Naive B cell (primary cell): ENCODE results near the gene SIRT7. TPM values are rescaled to one million over a fixed set of nuclear protein-coding genes. Genes with fewer than 3 reads are reported as not detected.
A peak's percentile ranks its signal among the peaks of the same experiment; 100 is the strongest.

ENCODE experiments used
- ATAC-seq, 2 donors: fragments of 150-1000 bp; cut with Tn5 transposase; 2 replicates each; pipeline ENCODE4 v1.10.0; 2021; ENCODE audit warnings: low read depth in 2 of 2, mild to moderate bottlenecking in 2 of 2, moderate library complexity in 2 of 2
- DNase-seq: peaks from one replicate; pipeline ENCODE4 v3.0.0; 2022
- H3K27ac Mint-ChIP-seq, 6 donors: one replicate each; pipeline ENCODE4 v1.8.0; 2020 to 2022; ENCODE audit warnings: mild to moderate bottlenecking in 6 of 6, mixed read lengths in 6 of 6, moderate library complexity in 5 of 6, inconsistent platforms in 2 of 6
- H3K27me3 Mint-ChIP-seq, 3 donors: one replicate each; pipeline ENCODE4 v1.8.0; 2021 to 2022; ENCODE audit warnings: mixed read lengths in 3 of 3, mild to moderate bottlenecking in 1 of 3
- H3K36me3 Mint-ChIP-seq, 2 donors: one replicate each; pipeline ENCODE4 v1.8.0; 2020 to 2022; ENCODE audit warnings: mixed read lengths in 2 of 2, inconsistent platforms in 1 of 2, mild to moderate bottlenecking in 1 of 2
- H3K4me1 Mint-ChIP-seq, 3 donors: one replicate each; pipeline ENCODE4 v1.8.0; 2020 to 2022; ENCODE audit warnings: mixed read lengths in 3 of 3, inconsistent platforms in 1 of 3, mild to moderate bottlenecking in 1 of 3, moderate library complexity in 1 of 3
- H3K4me3 Mint-ChIP-seq, 8 donors: one replicate each; pipeline ENCODE4 v1.8.0; 2020 to 2022; ENCODE audit warnings: mild to moderate bottlenecking in 8 of 8, mixed read lengths in 8 of 8, moderate library complexity in 8 of 8, inconsistent platforms in 2 of 8
- H3K9me3 Mint-ChIP-seq, 7 donors: one replicate each; pipeline ENCODE4 v1.8.0; 2020 to 2022; ENCODE audit warnings: mixed read lengths in 7 of 7, mild to moderate bottlenecking in 5 of 7, inconsistent platforms in 2 of 7, moderate library complexity in 1 of 7
- polyA plus RNA-seq, 6 donors: library from polyadenylated mRNA; unstranded; fragments of 300-500 nt; fragmentation: Illumina TruSeq; gene quantifications; one replicate each; pipeline ENCODE4 v1.2.3, GENCODE V29; 2021; ENCODE audit warnings: low read depth in 6 of 6

SIRT7 gene
- polyA plus RNA-seq, 6 donors from 2014 or later, result 23.6 to 41.3 (median 30.6) TPM

GRCh38 chr17:81906476-81907218, 11.3 kb downstream of the SIRT7 start:
- DNase-seq, result no peak
- H3K36me3 Mint-ChIP-seq, result no peaks in the 10 kb centered on the region
- no peak overlapping the region for H3K27ac Mint-ChIP-seq
- H3K4me1 Mint-ChIP-seq, result peaks cover 0 to 2% (median 2%) of the 10 kb centered on the region in 3 donors
- no peak overlapping the region for H3K4me3 Mint-ChIP-seq
- ATAC-seq, result no peak
- no peaks in the 10 kb centered on the region for H3K9me3 Mint-ChIP-seq
- H3K27me3 Mint-ChIP-seq, result peaks cover 0 to under 1% (median 0%) of the 10 kb centered on the region in 3 donors

- Mint-ChIP-seq H3K27me3 (peaks cover 4 to 7% (median 6%) of the 10 kb centered on the region in 3 donors), H3K4me3 (no peak overlapping the region), H3K4me1 (peaks cover 4 to 7% (median 4%) of the 10 kb centered on the region in 3 donors), H3K9me3 (no peaks in the 10 kb centered on the region), H3K27ac (no peak overlapping the region), H3K36me3 (peaks cover under 1 to 3% of the 10 kb centered on the region in 2 donors)
- ATAC-seq (no peak), DNase-seq (no peak)
Observed at GRCh38 chr17:81905993-81906392, 12.0 kb downstream of the SIRT7 start.

GRCh38 chr17:81905424-81905875, 12.5 kb downstream of the SIRT7 start:
- ATAC-seq (no peak), DNase-seq (no peak)
- Mint-ChIP-seq H3K4me3 (no peak overlapping the region), H3K27ac (no peak overlapping the region), H3K9me3 (no peaks in the 10 kb centered on the region), H3K4me1 (peaks cover 6 to 9% (median 8%) of the 10 kb centered on the region in 3 donors), H3K36me3 (peaks cover 5 to 9% of the 10 kb centered on the region in 2 donors), H3K27me3 (peaks cover 7 to 12% (median 12%) of the 10 kb centered on the region in 3 donors)

GRCh38 chr17:81904600-81905423, 13.2 kb downstream of the SIRT7 start:
- DNase-seq (no peak), ATAC-seq (no peak)
- Mint-ChIP-seq H3K4me3 (no peak overlapping the region), H3K4me1 (peaks cover 6 to 8% (median 8%) of the 10 kb centered on the region in 3 donors), H3K27ac (no peak overlapping the region), H3K27me3 (peaks cover 7 to 13% (median 12%) of the 10 kb centered on the region in 3 donors), H3K36me3 (peaks cover 9 to 10% of the 10 kb centered on the region in 2 donors), H3K9me3 (no peaks in the 10 kb centered on the region)

DNA sequence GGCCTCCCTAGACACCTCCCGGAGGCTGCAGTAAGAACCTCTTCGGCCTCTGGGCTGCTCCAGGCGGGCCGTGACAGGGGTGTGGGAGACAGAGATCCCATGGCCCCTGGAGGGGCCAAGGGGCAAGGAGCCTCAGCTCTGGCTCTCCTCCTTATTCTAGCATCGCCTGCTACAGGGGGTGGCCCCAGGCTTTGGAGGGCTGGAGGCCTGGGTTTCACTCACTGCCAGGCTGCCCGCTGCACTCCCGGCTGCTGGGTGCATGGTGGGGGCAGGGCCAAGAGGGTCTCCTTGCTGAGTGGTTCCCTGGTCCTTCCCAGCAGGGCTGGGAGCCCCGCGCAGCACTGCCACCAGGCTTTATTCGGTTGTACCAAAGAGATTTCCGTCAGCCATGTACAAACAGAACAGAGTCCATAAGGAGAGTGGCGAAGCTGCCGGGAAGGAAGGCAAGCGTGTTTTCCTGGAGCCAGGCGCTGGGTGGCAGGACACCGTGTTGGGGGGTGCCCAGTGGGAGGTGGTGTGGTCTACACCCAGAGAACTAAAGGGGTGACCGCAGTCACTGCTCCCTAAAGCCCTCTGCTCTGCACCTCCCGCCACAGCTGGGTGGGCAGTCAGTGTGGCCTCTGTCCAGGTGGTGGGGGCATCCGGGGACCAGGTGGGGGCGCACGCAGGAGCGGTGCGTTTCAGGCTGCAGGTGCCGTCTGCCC, 13.9 kb downstream of the SIRT7 start:
- H3K27ac Mint-ChIP-seq, result peak overlapping the region in 1 of 6 donors; percentile 47
- DNase-seq, result no peak

GRCh38 chr17:81903415-81903831, 14.6 kb downstream of the SIRT7 start:
- H3K4me3 Mint-ChIP-seq, result peak overlapping the region in 2 of 8 donors; percentile 41 to 61
- H3K27me3 Mint-ChIP-seq, result peaks cover 7 to 13% (median 12%) of the 10 kb centered on the region in 3 donors
- peak overlapping the region in 1 of 6 donors; percentile 47 for H3K27ac Mint-ChIP-seq
- peaks cover 6 to 8% (median 8%) of the 10 kb centered on the region in 3 donors for H3K4me1 Mint-ChIP-seq
- H3K9me3 Mint-ChIP-seq, result no peaks in the 10 kb centered on the region
- no peak for ATAC-seq
- peaks cover 9 to 11% of the 10 kb centered on the region in 2 donors for H3K36me3 Mint-ChIP-seq
- no peak for DNase-seq

More for the DNA sequence above, 13.9 kb downstream of the SIRT7 start:
- no peaks in the 10 kb centered on the region for H3K9me3 Mint-ChIP-seq
- peaks cover 6 to 8% (median 8%) of the 10 kb centered on the region in 3 donors for H3K4me1 Mint-ChIP-seq
- ATAC-seq, result no peak
- H3K27me3 Mint-ChIP-seq, result peaks cover 7 to 13% (median 12%) of the 10 kb centered on the region in 3 donors
- peak overlapping the region in 1 of 8 donors; percentile 41 for H3K4me3 Mint-ChIP-seq
- peaks cover 9 to 11% of the 10 kb centered on the region in 2 donors for H3K36me3 Mint-ChIP-seq

- H3K27me3 Mint-ChIP-seq, result peaks cover 7 to 13% (median 12%) of the 10 kb centered on the region in 3 donors
- no peak overlapping the region for H3K27ac Mint-ChIP-seq
- ATAC-seq (peak; percentile 43 to 52), DNase-seq (no peak)
- H3K4me1 Mint-ChIP-seq, result peaks cover 6 to 8% (median 8%) of the 10 kb centered on the region in 3 donors
- peak overlapping the region in 2 of 8 donors; percentile 21 to 53 for H3K4me3 Mint-ChIP-seq
- H3K9me3 Mint-ChIP-seq, result no peaks in the 10 kb centered on the region
- peaks cover 9 to 11% of the 10 kb centered on the region in 2 donors for H3K36me3 Mint-ChIP-seq
Observed at GRCh38 chr17:81902653-81903414, 15.1 kb downstream of the SIRT7 start.

DNA sequence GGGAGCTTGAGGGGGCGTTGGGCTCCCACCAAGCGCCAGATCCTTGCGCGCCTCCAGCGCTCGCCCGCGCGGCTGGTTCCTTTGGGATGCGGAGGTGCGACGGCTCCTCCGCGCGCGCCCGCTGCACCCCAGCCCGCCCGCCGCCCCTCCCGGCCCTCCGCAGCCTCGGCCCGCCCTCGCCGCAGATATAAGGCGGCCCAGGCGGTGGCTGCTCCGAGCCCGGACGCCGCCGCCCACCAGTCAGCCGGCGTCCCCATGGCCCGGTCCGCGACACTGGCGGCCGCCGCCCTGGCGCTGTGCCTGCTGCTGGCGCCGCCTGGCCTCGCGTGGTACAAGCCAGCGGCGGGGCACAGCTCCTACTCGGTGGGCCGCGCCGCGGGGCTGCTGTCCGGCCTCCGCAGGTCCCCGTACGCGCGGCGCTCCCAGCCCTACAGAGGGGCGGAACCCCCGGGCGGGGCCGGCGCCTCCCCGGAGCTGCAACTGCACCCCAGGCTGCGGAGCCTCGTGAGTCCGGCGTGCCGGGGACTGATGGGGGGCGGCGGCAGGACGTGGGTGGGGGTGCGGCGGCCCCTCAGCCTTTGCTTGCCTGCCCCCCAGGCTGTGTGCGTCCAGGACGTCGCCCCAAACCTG, 15.8 kb downstream of the SIRT7 start, which contains the start of gene NPB:
NPB (plus strand) TSS at position 216 of the 630 bp plus-strand sequence; CDS start at position 256, 40 bp downstream.
- H3K4me3 Mint-ChIP-seq, result peak within 1 kb of the TSS; percentile 21 to 65 (median 28)
- ATAC-seq (peak; percentile 56 to 57), DNase-seq (no peak)
- H3K9me3 Mint-ChIP-seq, result no peaks in the 10 kb centered on the region
- H3K27ac Mint-ChIP-seq, result no peak within 1 kb of the TSS
- peaks cover 6 to 8% (median 8%) of the 10 kb centered on the region in 3 donors for H3K4me1 Mint-ChIP-seq
- H3K27me3 Mint-ChIP-seq, result peaks cover 7 to 13% (median 12%) of the 10 kb centered on the region in 3 donors
- peaks cover 9 to 11% of the 10 kb centered on the region in 2 donors for H3K36me3 Mint-ChIP-seq

GRCh38 chr17:81901167-81902022, 16.6 kb downstream of the SIRT7 start:
- no peak for DNase-seq
- H3K36me3 Mint-ChIP-seq, result peaks cover 9 to 11% of the 10 kb centered on the region in 2 donors
- peaks cover 6 to 8% (median 8%) of the 10 kb centered on the region in 3 donors for H3K4me1 Mint-ChIP-seq
- H3K9me3 Mint-ChIP-seq, result no peaks in the 10 kb centered on the region
- no peak overlapping the region for H3K27ac Mint-ChIP-seq
- ATAC-seq, result no peak
- peak overlapping the region; percentile 20 to 82 (median 28) for H3K4me3 Mint-ChIP-seq
- peaks cover 7 to 13% (median 12%) of the 10 kb centered on the region in 3 donors for H3K27me3 Mint-ChIP-seq

DNA sequence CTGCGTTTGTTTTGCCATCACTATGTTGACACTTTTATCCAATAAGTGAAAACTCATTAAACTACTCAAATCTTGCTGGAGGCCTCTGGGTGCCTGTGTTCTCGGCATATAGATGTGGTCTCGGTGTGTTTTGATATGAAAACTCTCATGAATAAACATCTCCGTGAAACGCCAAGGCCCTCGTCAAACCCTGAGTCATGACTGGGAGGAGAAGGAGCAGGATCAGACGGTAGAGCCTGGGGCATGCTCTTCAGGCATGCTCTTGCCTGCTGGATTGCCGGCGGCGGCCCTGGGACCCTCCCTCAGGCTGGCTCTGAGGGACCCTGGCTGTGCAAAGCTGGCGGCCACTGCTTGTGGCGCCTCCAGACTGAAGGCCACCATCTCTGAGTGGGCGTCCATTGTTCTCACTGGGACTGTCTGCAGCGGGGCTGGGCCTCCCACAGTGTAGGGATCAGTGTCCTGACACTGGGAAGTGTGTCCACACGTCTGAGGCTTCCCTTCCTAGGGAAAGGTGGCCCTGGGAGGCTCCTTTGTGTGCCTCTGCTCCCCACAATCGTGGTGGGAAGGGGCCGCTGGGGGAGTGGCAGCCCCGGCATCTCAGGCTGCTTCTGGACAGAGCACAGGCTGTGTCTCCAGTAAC, 17.7 kb downstream of the SIRT7 start:
- Mint-ChIP-seq H3K27me3 (peaks cover 7 to 13% (median 12%) of the 10 kb centered on the region in 3 donors), H3K4me3 (peak overlapping the region in 3 of 8 donors; percentile 20 to 30 (median 27)), H3K9me3 (no peaks in the 10 kb centered on the region), H3K4me1 (peaks cover 6 to 8% (median 8%) of the 10 kb centered on the region in 3 donors), H3K36me3 (peaks cover 9 to 11% of the 10 kb centered on the region in 2 donors), H3K27ac (no peak overlapping the region)
- ATAC-seq (no peak), DNase-seq (no peak)
